KMS-11 (cell line): ENCODE results near the gene CYP2U1.

ENCODE experiments used
- H2AFZ ChIP-seq: fragments of 200-600 bp; sonication (generic); 2 replicates; pipeline ENCODE4 v1.6.1; 2016; ENCODE audit warnings: antibody characterized with exemption, mixed run types, low read depth
- H3K27ac ChIP-seq: fragments of 200-600 bp; sonication (generic); 2 replicates; pipeline ENCODE4 v1.6.1; 2016; ENCODE audit warnings: mild to moderate bottlenecking, mixed run types
- H3K27me3 ChIP-seq: fragments of 200-600 bp; sonication (generic); 2 replicates; pipeline ENCODE4 v1.6.1; 2017; ENCODE audit warnings: mild to moderate bottlenecking, low read depth, mixed run types, moderate library complexity; ENCODE audit not compliant: insufficient read depth
- H3K36me3 ChIP-seq: fragments of 200-600 bp; sonication (generic); 2 replicates; pipeline ENCODE4 v1.6.1; 2017; ENCODE audit warnings: mild to moderate bottlenecking, mixed run types; ENCODE audit not compliant: insufficient read depth
- H3K4me1 ChIP-seq: fragments of 200-600 bp; sonication (generic); 2 replicates; pipeline ENCODE4 v1.6.1; 2016; ENCODE audit warnings: mild to moderate bottlenecking, low read depth, mixed run types; ENCODE audit not compliant: poor library complexity, severe bottlenecking
- H3K4me2 ChIP-seq: fragments of 200-600 bp; sonication (generic); 2 replicates; pipeline ENCODE4 v1.7.0; 2016; ENCODE audit warnings: mild to moderate bottlenecking, mixed run types
- H3K4me3 ChIP-seq: fragments of 200-600 bp; sonication (generic); IDR thresholded peaks from 2 replicates; pipeline ENCODE4 v1.6.1; 2017; ENCODE audit warnings: low read depth, low read length, mixed read lengths; ENCODE audit not compliant: insufficient read depth
- H3K79me2 ChIP-seq: fragments of 200-600 bp; sonication (generic); 2 replicates; pipeline ENCODE4 v1.6.1; 2016; ENCODE audit warnings: low read depth, mixed run types; ENCODE audit not compliant: insufficient read depth
- H3K9ac ChIP-seq: fragments of 200-600 bp; sonication (generic); 2 replicates; pipeline ENCODE4 v1.6.1; 2016; ENCODE audit warnings: mild to moderate bottlenecking, mixed run types
- H4K20me1 ChIP-seq: fragments of 200-600 bp; sonication (generic); 2 replicates; pipeline ENCODE4 v1.6.1; 2016; ENCODE audit warnings: mild to moderate bottlenecking, mixed run types; ENCODE audit not compliant: insufficient read depth
- CTCF ChIP-seq: fragments of 200-600 bp; sonication (generic); conservative IDR thresholded peaks from 2 replicates; pipeline ENCODE4 v1.6.1; 2017; ENCODE audit warnings: low read depth, mild to moderate bottlenecking, antibody characterized with exemption, low read length, moderate library complexity, mixed read lengths

Gene CYP2U1

GRCh38 chr4:107937040-107937439 lies 5.7 kb downstream of the CYP2U1 start:
- no peak overlapping the region for H3K4me3 ChIP-seq
- peaks cover 11% of the 10 kb centered on the region for H3K4me1 ChIP-seq
- no peak overlapping the region for H2AFZ ChIP-seq
- H3K9ac ChIP-seq = no peak overlapping the region
- no peaks in the 10 kb centered on the region for H3K27me3 ChIP-seq
- no peaks in the 10 kb centered on the region for H4K20me1 ChIP-seq
- H3K79me2 ChIP-seq = no peaks in the 10 kb centered on the region
- no peak overlapping the region for H3K27ac ChIP-seq
- H3K36me3 ChIP-seq = no peaks in the 10 kb centered on the region
- no peak for TF ChIP-seq CTCF
- H3K4me2 ChIP-seq = no peak overlapping the region

GRCh38 chr4:107939307-107939706 lies 8.0 kb downstream of the CYP2U1 start:
- no peak overlapping the region for H3K27ac ChIP-seq
- no peaks in the 10 kb centered on the region for H3K36me3 ChIP-seq
- peaks cover 5% of the 10 kb centered on the region for H3K4me1 ChIP-seq
- no peak for TF ChIP-seq CTCF
- H3K4me3 ChIP-seq = no peak overlapping the region
- no peaks in the 10 kb centered on the region for H3K27me3 ChIP-seq
- no peaks in the 10 kb centered on the region for H4K20me1 ChIP-seq
- H3K4me2 ChIP-seq = no peak overlapping the region
- no peaks in the 10 kb centered on the region for H3K79me2 ChIP-seq
- H2AFZ ChIP-seq = no peak overlapping the region
- no peak overlapping the region for H3K9ac ChIP-seq

- Histone ChIP-seq H3K36me3 (no peaks in the 10 kb centered on the region), H3K79me2 (no peaks in the 10 kb centered on the region), H3K4me2 (no peak overlapping the region), H3K4me3 (no peak overlapping the region), H3K9ac (no peak overlapping the region), H3K27ac (no peak overlapping the region), H3K27me3 (no peaks in the 10 kb centered on the region), H4K20me1 (no peaks in the 10 kb centered on the region), H3K4me1 (no peaks in the 10 kb centered on the region), H2AFZ (no peak overlapping the region)
- TF ChIP-seq CTCF = no peak
Observed at GRCh38 chr4:107945809-107946208, 14.5 kb downstream of the CYP2U1 start.

GRCh38 chr4:107950746-107951540 lies 19.6 kb downstream of the CYP2U1 start:
- H3K27me3 ChIP-seq = no peaks in the 10 kb centered on the region
- no peaks in the 10 kb centered on the region for H3K4me1 ChIP-seq
- H3K4me3 ChIP-seq = no peak overlapping the region
- no peak overlapping the region for H2AFZ ChIP-seq
- no peak overlapping the region for H3K4me2 ChIP-seq
- H3K36me3 ChIP-seq = no peaks in the 10 kb centered on the region
- no peak overlapping the region for H3K27ac ChIP-seq
- no peak for TF ChIP-seq CTCF
- H3K79me2 ChIP-seq = no peaks in the 10 kb centered on the region
- H4K20me1 ChIP-seq = no peaks in the 10 kb centered on the region
- no peak overlapping the region for H3K9ac ChIP-seq
